HepG2 (cell line): ENCODE results near the gene TNNT3. TPM values are rescaled to one million over a fixed set of nuclear protein-coding genes. Genes with fewer than 3 reads are reported as not detected.

Source experiments
- ATAC-seq: fragments of 200-7000 bp; cut with Tn5 transposase; 3 replicates; pipeline ENCODE4 v1.9.1; 2020; ENCODE audit warnings: mild to moderate bottlenecking, moderate library complexity
- BruUV-seq: library from RNA; stranded (reverse); fragments of 400-500 nt; replicated peaks from 2 replicates; lab custom pipeline; 2021; lab: Mats Ljungman, UMichigan
- CTCF ChIA-PET: fragments of 300-600 bp; formaldehyde crosslinking; extraction: SDS; loops from one replicate; lab custom pipeline; 2021; ENCODE audit warnings: low total read pairs, inconsistent platforms, low intra/inter-chr PET ratio; lab: Yijun Ruan, JAX
- POLR2A ChIA-PET: fragments of 350-600 bp; sonication (Branson Sonifier 250); formaldehyde crosslinking; loops from one replicate; lab custom pipeline; 2020; ENCODE audit warnings: antibody characterized with exemption, inconsistent platforms; lab: Yijun Ruan, JAX
- DNase-seq: peaks from one replicate; pipeline ENCODE4 v3.0.0-alpha.2; 2015; ENCODE audit warnings: low spot score
- FAIRE-seq: peaks from 3 replicates; lab custom pipeline; 2011; peaks lifted over from hg19 to GRCh38; lab: Jason Lieb, UNC
- H2AFZ ChIP-seq: one replicate; pipeline ENCODE4 v1.6.1; 2011; ENCODE audit warnings: low read length, inconsistent platforms
- H3K27ac ChIP-seq: fragments of 300-600 bp; 3 replicates; pipeline ENCODE4 v1.8.0; 2011; ENCODE audit warnings: mixed run types, mild to moderate bottlenecking, mixed read lengths, low read length, inconsistent platforms; ENCODE audit not compliant: insufficient read depth; ENCODE audit errors: extremely low read length
- H3K27me3 ChIP-seq, 2 experiments: fragments of 200-600 bp in 1 of 2; 2 replicates in 1 of 2; 3 replicates in 1 of 2; pipeline versions ENCODE4 v1.6.0 to v1.8.0; 2011; ENCODE audit warnings: low read length in 2 of 2, mild to moderate bottlenecking in 2 of 2, moderate library complexity in 2 of 2, inconsistent platforms in 1 of 2; ENCODE audit not compliant: insufficient read depth in 2 of 2, control insufficient read depth in 1 of 2
- H3K36me3 ChIP-seq, 2 experiments: fragments of 200-600 bp in 1 of 2; replicated peaks in 1 of 2; 2 replicates in 1 of 2; 3 replicates in 1 of 2; pipeline versions ENCODE4 v1.5.1 to v1.8.0; 2011; ENCODE audit warnings: low read length in 2 of 2, inconsistent platforms in 1 of 2; ENCODE audit not compliant: insufficient read depth in 2 of 2, control insufficient read depth in 1 of 2
- H3K4me1 ChIP-seq: 2 replicates; pipeline ENCODE4 v1.5.1; 2012; ENCODE audit warnings: low read length, inconsistent platforms; ENCODE audit not compliant: insufficient read depth
- H3K4me2 ChIP-seq: 2 replicates; pipeline ENCODE4 v1.6.0; 2011; ENCODE audit warnings: low read depth, low read length, inconsistent platforms
- H3K4me3 ChIP-seq, 3 experiments: fragments of 200-600 bp in 1 of 3; sonication (generic), shearing (Covaris generic) in 1 of 3; replicated peaks in 1 of 3; 2 replicates each; pipeline ENCODE4 v1.5.1; 2011 to 2016; ENCODE audit warnings: low read length in 3 of 3, inconsistent platforms in 2 of 3, low read depth in 2 of 3, mild to moderate bottlenecking in 2 of 3, control low read depth in 1 of 3, mixed read lengths in 1 of 3; ENCODE audit not compliant: insufficient read depth in 1 of 3
- H3K79me2 ChIP-seq: one replicate; pipeline ENCODE4 v1.6.1; 2011; ENCODE audit warnings: low read length, inconsistent platforms; ENCODE audit not compliant: insufficient read depth
- H3K9ac ChIP-seq: 2 replicates; pipeline ENCODE4 v1.6.0; 2011; ENCODE audit warnings: mild to moderate bottlenecking, low read depth, low read length, inconsistent platforms; ENCODE audit not compliant: insufficient read depth
- H3K9me3 ChIP-seq: 2 replicates; pipeline ENCODE4 v1.5.1; 2012; ENCODE audit warnings: mild to moderate bottlenecking, low read length
- H4K20me1 ChIP-seq: 2 replicates; pipeline ENCODE4 v1.6.0; 2011; ENCODE audit warnings: inconsistent platforms, mild to moderate bottlenecking, low read length, moderate library complexity; ENCODE audit not compliant: insufficient read depth
- ATF5 ChIP-seq: sonication (generic); formaldehyde crosslinking; IDR thresholded peaks from 2 replicates; pipeline ENCODE4 v1.4.0; 2020; ENCODE audit warnings: mild to moderate bottlenecking, low read depth, missing genetic modification reagents
- GATAD1 ChIP-seq: IDR thresholded peaks from 2 replicates; pipeline ENCODE4 v1.6.1; 2016; ENCODE audit warnings: missing genetic modification reagents, missing compliant biosample characterization
- GATAD2A ChIP-seq: IDR thresholded peaks from 2 replicates; pipeline ENCODE4 v1.6.1; 2016
- NFYB ChIP-seq: sonication (generic); formaldehyde crosslinking; IDR thresholded peaks from 2 replicates; pipeline ENCODE4 v1.4.0; 2020; ENCODE audit warnings: missing genetic modification reagents
- PBX3 ChIP-seq: sonication (generic); formaldehyde crosslinking; IDR thresholded peaks from 2 replicates; pipeline ENCODE4 v1.8.1; 2023; ENCODE audit warnings: missing genetic modification reagents, inconsistent platforms, borderline replicate concordance
- PRMT3 ChIP-seq: sonication (generic); formaldehyde crosslinking; IDR thresholded peaks from 2 replicates; pipeline ENCODE4 v1.8.1; 2022; ENCODE audit warnings: low read depth, mild to moderate bottlenecking, moderate library complexity, missing genetic modification reagents, borderline replicate concordance
- RARA ChIP-seq: IDR thresholded peaks from 2 replicates; pipeline ENCODE4 v1.6.1; 2016; ENCODE audit warnings: missing genetic modification reagents, missing compliant biosample characterization
- SMC3 ChIP-seq: IDR thresholded peaks from 2 replicates; pipeline ENCODE4 v1.6.1; 2011; ENCODE audit warnings: low read length, improper control_type of control experiment
- TCF7 ChIP-seq: sonication (generic); IDR thresholded peaks from 2 replicates; pipeline ENCODE4 v1.6.1; 2016; ENCODE audit warnings: antibody characterized with exemption, low read depth
- ZNF329 ChIP-seq: sonication (generic); formaldehyde crosslinking; IDR thresholded peaks from 2 replicates; pipeline ENCODE4 v1.9.0; 2021; ENCODE audit warnings: low read depth, mild to moderate bottlenecking, missing genetic modification reagents
- ZNF7 ChIP-seq: IDR thresholded peaks from 2 replicates; pipeline ENCODE4 v1.6.1; 2016; ENCODE audit warnings: missing biosample characterization, missing genetic modification reagents
- ZNF883 ChIP-seq: sonication (generic); formaldehyde crosslinking; IDR thresholded peaks from 2 replicates; pipeline ENCODE4 v1.5.1; 2020; ENCODE audit warnings: mild to moderate bottlenecking, missing genetic modification reagents; ENCODE audit errors: not compliant biosample characterization
- WGBS: methylation state at CpG from one replicate; pipeline ENCODE4 v1.1.6; 2017; ENCODE audit warnings: low lambda C conversion rate; 5-methylcytosine and 5-hydroxymethylcytosine counted together
- in situ Hi-C: cut with HindIII; loops from 2 replicates; pipeline ENCODE4 v1.10.0; 2017; ENCODE audit warnings: low pct_unique_long_range_greater_than_20kb; ENCODE audit not compliant: extremely low pct_ligation_motif_present
- intact Hi-C: fragments of 100-400 bp; cut with micrococcal nuclease; formaldehyde crosslinking; loops from one replicate; pipeline ENCODE4 v1.10.0; 2022; ENCODE audit not compliant: unreplicated experiment
- polyA plus RNA-seq, 8 experiments: library from polyadenylated mRNA; depleted of rRNA in 3 of 8; stranded (reverse) in 7 of 8; unstranded in 1 of 8; fragments of >200 nt; fragmentation: Illumina TruSeq in 4 of 8; extraction: Trizol in 4 of 8; gene quantifications; 2 replicates each; pipeline versions ENCODE4 v1.2.1 to v1.2.3, GENCODE V29; 2011 to 2016; ENCODE audit warnings: low read depth in 4 of 8, missing spikeins in 1 of 8, mixed read lengths in 1 of 8; ENCODE audit not compliant: insufficient read depth in 1 of 8
- total RNA-seq, 5 experiments: library from RNA; depleted of rRNA; stranded (reverse); fragments of >200 nt; fragmentation: Illumina TruSeq; extraction: Trizol; gene quantifications; 2 replicates each; pipeline ENCODE4 v1.2.3, GENCODE V29; 2016; ENCODE audit warnings: low read depth in 1 of 5
- TF ChIP-seq, protein P1 (sequence below): IDR thresholded peaks from 2 replicates; pipeline ENCODE4 v1.6.1; 2016; ENCODE audit warnings: missing genetic modification reagents, missing compliant biosample characterization
- TF ChIP-seq, protein P2 (sequence below): sonication (generic); formaldehyde crosslinking; IDR thresholded peaks from 2 replicates; pipeline ENCODE4 v1.4.0; 2020; ENCODE audit warnings: mild to moderate bottlenecking, missing genetic modification reagents
- TF ChIP-seq, protein P3 (sequence below): sonication (generic); formaldehyde crosslinking; IDR thresholded peaks from 2 replicates; pipeline ENCODE4 v1.4.0; 2020; ENCODE audit warnings: mild to moderate bottlenecking, missing genetic modification reagents

TNNT3 gene
- total and polyA plus RNA-seq, 2 of the 13 experiments (the other 11 are each of a cell fraction or from before 2014, with no cell fraction given): not detected

GRCh38 chr11:1920128-1920908, 815 bp downstream of the TNNT3 start:
- Histone ChIP-seq H3K27me3 (peaks cover 25 to 65% of the 10 kb centered on the region in 2 experiments), H3K9ac (no peak overlapping the region), H3K4me3 (no peak overlapping the region), H3K9me3 (no peaks in the 10 kb centered on the region), H3K36me3 (no peaks in the 10 kb centered on the region), H3K79me2 (no peaks in the 10 kb centered on the region), H3K27ac (no peak overlapping the region), H3K4me1 (no peaks in the 10 kb centered on the region), H2AFZ (no peak overlapping the region), H4K20me1 (no peaks in the 10 kb centered on the region), H3K4me2 (no peak overlapping the region)
- 48% methylated on average over 21 of the region's 25 CpGs for WGBS
- BruUV-seq: no TSS peak
- intact Hi-C loops: no loop called here
- ChIA-PET POLR2A (no interaction called here), CTCF (no interaction called here)
- in situ Hi-C loops: no loop called here
- ATAC-seq (no peak), DNase-seq (no peak), FAIRE-seq (no peak)
- TF ChIP-seq PBX3 (CRISPR knock-in tag): no peak
- TF ChIP-seq, protein P1, sequence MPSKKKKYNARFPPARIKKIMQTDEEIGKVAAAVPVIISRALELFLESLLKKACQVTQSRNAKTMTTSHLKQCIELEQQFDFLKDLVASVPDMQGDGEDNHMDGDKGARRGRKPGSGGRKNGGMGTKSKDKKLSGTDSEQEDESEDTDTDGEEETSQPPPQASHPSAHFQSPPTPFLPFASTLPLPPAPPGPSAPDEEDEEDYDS (CRISPR knock-in tag): no peak
- no peak for TF ChIP-seq NFYB
- TF ChIP-seq ATF5: no peak
- no peak for TF ChIP-seq TCF7
- TF ChIP-seq GATAD2A (CRISPR knock-in tag): no peak
- no peak for TF ChIP-seq GATAD1
- TF ChIP-seq, protein P2, sequence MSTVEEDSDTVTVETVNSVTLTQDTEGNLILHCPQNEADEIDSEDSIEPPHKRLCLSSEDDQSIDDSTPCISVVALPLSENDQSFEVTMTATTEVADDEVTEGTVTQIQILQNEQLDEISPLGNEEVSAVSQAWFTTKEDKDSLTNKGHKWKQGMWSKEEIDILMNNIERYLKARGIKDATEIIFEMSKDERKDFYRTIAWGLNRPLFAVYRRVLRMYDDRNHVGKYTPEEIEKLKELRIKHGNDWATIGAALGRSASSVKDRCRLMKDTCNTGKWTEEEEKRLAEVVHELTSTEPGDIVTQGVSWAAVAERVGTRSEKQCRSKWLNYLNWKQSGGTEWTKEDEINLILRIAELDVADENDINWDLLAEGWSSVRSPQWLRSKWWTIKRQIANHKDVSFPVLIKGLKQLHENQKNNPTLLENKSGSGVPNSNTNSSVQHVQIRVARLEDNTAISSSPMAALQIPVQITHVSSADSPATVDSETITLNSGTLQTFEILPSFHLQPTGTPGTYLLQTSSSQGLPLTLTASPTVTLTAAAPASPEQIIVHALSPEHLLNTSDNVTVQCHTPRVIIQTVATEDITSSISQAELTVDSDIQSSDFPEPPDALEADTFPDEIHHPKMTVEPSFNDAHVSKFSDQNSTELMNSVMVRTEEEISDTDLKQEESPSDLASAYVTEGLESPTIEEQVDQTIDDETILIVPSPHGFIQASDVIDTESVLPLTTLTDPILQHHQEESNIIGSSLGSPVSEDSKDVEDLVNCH (CRISPR knock-in tag): no peak
- no peak for TF ChIP-seq PRMT3 (CRISPR knock-in tag)
- TF ChIP-seq SMC3: no peak
- TF ChIP-seq, protein P3, sequence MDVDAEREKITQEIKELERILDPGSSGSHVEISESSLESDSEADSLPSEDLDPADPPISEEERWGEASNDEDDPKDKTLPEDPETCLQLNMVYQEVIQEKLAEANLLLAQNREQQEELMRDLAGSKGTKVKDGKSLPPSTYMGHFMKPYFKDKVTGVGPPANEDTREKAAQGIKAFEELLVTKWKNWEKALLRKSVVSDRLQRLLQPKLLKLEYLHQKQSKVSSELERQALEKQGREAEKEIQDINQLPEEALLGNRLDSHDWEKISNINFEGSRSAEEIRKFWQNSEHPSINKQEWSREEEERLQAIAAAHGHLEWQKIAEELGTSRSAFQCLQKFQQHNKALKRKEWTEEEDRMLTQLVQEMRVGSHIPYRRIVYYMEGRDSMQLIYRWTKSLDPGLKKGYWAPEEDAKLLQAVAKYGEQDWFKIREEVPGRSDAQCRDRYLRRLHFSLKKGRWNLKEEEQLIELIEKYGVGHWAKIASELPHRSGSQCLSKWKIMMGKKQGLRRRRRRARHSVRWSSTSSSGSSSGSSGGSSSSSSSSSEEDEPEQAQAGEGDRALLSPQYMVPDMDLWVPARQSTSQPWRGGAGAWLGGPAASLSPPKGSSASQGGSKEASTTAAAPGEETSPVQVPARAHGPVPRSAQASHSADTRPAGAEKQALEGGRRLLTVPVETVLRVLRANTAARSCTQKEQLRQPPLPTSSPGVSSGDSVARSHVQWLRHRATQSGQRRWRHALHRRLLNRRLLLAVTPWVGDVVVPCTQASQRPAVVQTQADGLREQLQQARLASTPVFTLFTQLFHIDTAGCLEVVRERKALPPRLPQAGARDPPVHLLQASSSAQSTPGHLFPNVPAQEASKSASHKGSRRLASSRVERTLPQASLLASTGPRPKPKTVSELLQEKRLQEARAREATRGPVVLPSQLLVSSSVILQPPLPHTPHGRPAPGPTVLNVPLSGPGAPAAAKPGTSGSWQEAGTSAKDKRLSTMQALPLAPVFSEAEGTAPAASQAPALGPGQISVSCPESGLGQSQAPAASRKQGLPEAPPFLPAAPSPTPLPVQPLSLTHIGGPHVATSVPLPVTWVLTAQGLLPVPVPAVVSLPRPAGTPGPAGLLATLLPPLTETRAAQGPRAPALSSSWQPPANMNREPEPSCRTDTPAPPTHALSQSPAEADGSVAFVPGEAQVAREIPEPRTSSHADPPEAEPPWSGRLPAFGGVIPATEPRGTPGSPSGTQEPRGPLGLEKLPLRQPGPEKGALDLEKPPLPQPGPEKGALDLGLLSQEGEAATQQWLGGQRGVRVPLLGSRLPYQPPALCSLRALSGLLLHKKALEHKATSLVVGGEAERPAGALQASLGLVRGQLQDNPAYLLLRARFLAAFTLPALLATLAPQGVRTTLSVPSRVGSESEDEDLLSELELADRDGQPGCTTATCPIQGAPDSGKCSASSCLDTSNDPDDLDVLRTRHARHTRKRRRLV (CRISPR knock-in tag): no peak
- no peak for TF ChIP-seq ZNF883 (CRISPR knock-in tag)
- no peak for TF ChIP-seq ZNF329
- no peak for TF ChIP-seq RARA (CRISPR knock-in tag)
- TF ChIP-seq ZNF7 (CRISPR knock-in tag): no peak
